Heart left ventricle (tissue), 13 donors: Measurements from ENCODE around the gene ADAMTSL2.

ENCODE experiments used
- CTCF ChIP-seq, 12 donors: fragments of 200-600 bp; sonication (generic) in 4 of 12; IDR thresholded peaks; one replicate each; pipeline versions ENCODE4 v1.5.0 to v1.8.0; 2018 to 2022; ENCODE audit warnings: antibody characterized with exemption in 12 of 12, mild to moderate bottlenecking in 5 of 12
- POLR2A ChIP-seq, 2 donors: fragments of 450-650 bp; IDR thresholded peaks; one replicate each; pipeline ENCODE4 v1.6.1; 2017; ENCODE audit warnings: antibody characterized with exemption in 2 of 2, mild to moderate bottlenecking in 2 of 2, moderate library complexity in 2 of 2
- donor health status: ischemic (EF 13 %, LVEDD 7.1; RV severe dilation, severe dysfunction).
- donor health status: DM: no; HTN: yes; CAD: no.
- donor health status: DM: no; HTN: no; CAD: no.
- donor health status: ischemic (EF 25% LVEDD 6.9; RV normal size, moderate dysfunction).
- donor health status: ischemic (EF 25% LVEDD 5.7; RV mildly dilated, moderate dysfunction).
- donor health status: ischemic (EF 35%, LVEDD 5.7; RV mildly dilated, moderate dysfunction).
- donor health status: nonischemic (EF 11% LVEDD 7.7; RV severe dilation, severe dysfunction).
- donor health status: DM: yes; HTN: yes; CAD: no.
- donor health status: PGD.
- donor health status: ischemic (EF 29% LVEDD 5.4; RV normal size, mild dysfunction).
- donor health status: nonischemic (EF 23%, LVEDD 6.1; RV moderate dilation, normal function).

DNA sequence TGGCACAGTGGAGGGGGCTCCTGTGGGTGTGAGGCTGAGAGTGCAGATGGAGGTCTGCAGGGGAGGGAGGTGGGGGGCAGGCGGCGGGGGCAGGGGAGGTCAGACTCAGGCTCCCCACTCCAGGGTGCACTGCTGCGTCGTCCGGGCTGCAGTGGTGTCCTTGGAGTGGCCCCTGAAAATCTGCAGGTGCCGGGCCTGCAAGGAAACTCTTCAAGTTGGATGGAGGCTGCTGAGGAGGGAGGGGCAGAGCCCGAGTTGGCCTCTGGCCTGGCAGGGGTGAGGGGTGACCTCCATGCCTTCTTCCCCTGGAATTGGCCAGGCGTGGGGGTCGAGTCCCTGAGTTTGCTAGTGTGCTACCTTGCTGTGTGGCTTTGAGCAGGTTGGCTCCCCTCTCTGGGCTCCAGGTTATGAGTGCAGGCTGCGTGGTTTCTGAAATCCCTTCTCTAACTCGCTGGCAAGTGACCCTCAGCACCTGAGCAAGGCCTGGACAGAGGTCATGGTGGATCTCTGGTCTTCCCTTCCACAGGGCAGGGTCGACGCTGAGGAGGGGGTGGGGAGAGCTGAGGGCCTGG lies 888 bp downstream of the ADAMTSL2 start:
- no peak for TF ChIP-seq CTCF (IDR thresholded peaks at IDR 0.05)
- TF ChIP-seq POLR2A (IDR thresholded peaks at IDR 0.05): no peak
